ENCODE measurements around the gene SRGAP3.
"Not testable (repeated sequence)": the region's sequence is repeated elsewhere in the genome, so short reads cannot be mapped to it uniquely, and the experiment has no call there.

SRGAP3 gene

GRCh38 chr3:9249273-9250192 lies at the start of gene SRGAP3:
Gene SRGAP3 (minus strand): TSS chr3:9249646. CDS start chr3:9248951, 695 bp downstream.
- peak in 56 of 58 donors; percentile 38 to 97 (median 86) for DNase-seq

GRCh38 chr3:9298236-9298635 lies 48.8 kb upstream of the SRGAP3 start:
- no peak for DNase-seq

- no peak for DNase-seq
Measured at GRCh38 chr3:9296241-9296640, 46.8 kb upstream of the SRGAP3 start.

GRCh38 chr3:9295007-9295406 lies 45.6 kb upstream of the SRGAP3 start:
- no peak for DNase-seq

GRCh38 chr3:9293953-9294352 lies 44.5 kb upstream of the SRGAP3 start:
- not testable (repeated sequence) for DNase-seq

- DNase-seq, result no peak
Measured at GRCh38 chr3:9293076-9293475, 43.6 kb upstream of the SRGAP3 start.

GRCh38 chr3:9292516-9292915 lies 43.1 kb upstream of the SRGAP3 start:
- DNase-seq, result no peak

- no peak for DNase-seq
Measured at GRCh38 chr3:9291821-9292410, 42.5 kb upstream of the SRGAP3 start.

GRCh38 chr3:9290566-9290965 lies 41.1 kb upstream of the SRGAP3 start:
- no peak for DNase-seq

- not testable (repeated sequence) for DNase-seq
Measured at GRCh38 chr3:9281533-9281932, 32.1 kb upstream of the SRGAP3 start.

- peak in 14 of 58 donors; percentile 9 to 70 (median 30) for DNase-seq
Measured at GRCh38 chr3:9280451-9281219, 31.2 kb upstream of the SRGAP3 start.

- peak in 46 of 58 donors; percentile 11 to 78 (median 34) for DNase-seq
Measured at GRCh38 chr3:9279966-9280365, 30.5 kb upstream of the SRGAP3 start.

GRCh38 chr3:9278498-9278897 lies 29.1 kb upstream of the SRGAP3 start:
- DNase-seq, result no peak

GRCh38 chr3:9278085-9278484 lies 28.6 kb upstream of the SRGAP3 start:
- no peak for DNase-seq

- DNase-seq, result no peak
Measured at GRCh38 chr3:9276761-9277370, 27.4 kb upstream of the SRGAP3 start.

GRCh38 chr3:9271903-9272302 lies 22.5 kb upstream of the SRGAP3 start:
- no peak for DNase-seq

GRCh38 chr3:9270704-9271103 lies 21.3 kb upstream of the SRGAP3 start:
- DNase-seq, result peak in 2 of 58 donors; percentile 2 to 36

- DNase-seq, result no peak
Measured at GRCh38 chr3:9266716-9267115, 17.3 kb upstream of the SRGAP3 start.

- DNase-seq, result no peak
Measured at GRCh38 chr3:9260305-9260704, 10.9 kb upstream of the SRGAP3 start.

GRCh38 chr3:9257092-9257491 lies 7.6 kb upstream of the SRGAP3 start:
- no peak for DNase-seq

GRCh38 chr3:9255976-9256375 lies 6.5 kb upstream of the SRGAP3 start:
- DNase-seq, result no peak
